GM12875 (cell line): ENCODE data around the gene FEM1B.
"Not testable (repeated sequence)": the region's sequence is repeated elsewhere in the genome, so short reads cannot be mapped to it uniquely, and the experiment has no call there.

ENCODE experiments used
- H3K4me3 ChIP-seq: one replicate; pipeline ENCODE4 v1.5.1; 2011; ENCODE audit warnings: low read depth, low read length, control low read depth
- TF ChIP-seq, protein P1 (sequence below): IDR thresholded peaks from 2 replicates; pipeline ENCODE4 v1.5.1; 2011; ENCODE audit warnings: low read depth, mild to moderate bottlenecking, control low read depth, inconsistent platforms, low read length, moderate library complexity, borderline replicate concordance; ENCODE audit not compliant: insufficient read depth

Gene FEM1B

DNA sequence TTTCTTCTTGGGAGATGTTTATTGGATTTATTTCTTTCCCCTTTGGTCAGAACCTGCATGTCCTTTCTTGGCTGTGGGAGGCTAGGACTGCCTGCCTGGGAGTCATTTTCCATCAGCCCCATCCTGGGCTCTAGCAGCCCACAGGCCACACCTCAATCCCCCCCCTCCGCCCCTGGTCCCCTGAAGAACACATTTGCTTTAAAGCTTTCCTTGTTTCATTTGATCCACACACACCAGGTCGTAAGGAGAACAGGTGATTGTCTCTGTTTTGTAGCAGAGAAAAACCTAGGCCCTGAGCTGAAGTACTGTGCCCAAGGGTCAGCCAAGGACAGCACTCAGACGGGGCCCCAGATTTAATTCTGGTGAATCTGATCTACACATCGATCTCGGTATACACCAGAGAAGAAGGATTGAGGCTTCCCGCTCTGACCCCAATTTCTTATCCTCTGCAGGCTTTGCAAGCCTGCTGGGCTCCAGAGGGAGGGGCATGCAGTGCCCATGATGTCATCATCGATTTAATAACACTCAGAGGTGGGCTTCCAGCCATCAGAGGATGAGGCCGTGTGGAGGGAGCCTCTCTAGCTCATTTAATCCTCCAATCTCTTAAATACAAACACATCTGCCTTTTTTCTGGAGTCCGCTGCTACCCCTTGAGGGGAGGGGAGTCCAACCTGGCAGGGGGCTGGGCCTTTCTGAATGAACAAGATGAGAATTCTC lies 46.3 kb upstream of the FEM1B start:
- no peak overlapping the region for H3K4me3 ChIP-seq
- TF ChIP-seq, protein P1, sequence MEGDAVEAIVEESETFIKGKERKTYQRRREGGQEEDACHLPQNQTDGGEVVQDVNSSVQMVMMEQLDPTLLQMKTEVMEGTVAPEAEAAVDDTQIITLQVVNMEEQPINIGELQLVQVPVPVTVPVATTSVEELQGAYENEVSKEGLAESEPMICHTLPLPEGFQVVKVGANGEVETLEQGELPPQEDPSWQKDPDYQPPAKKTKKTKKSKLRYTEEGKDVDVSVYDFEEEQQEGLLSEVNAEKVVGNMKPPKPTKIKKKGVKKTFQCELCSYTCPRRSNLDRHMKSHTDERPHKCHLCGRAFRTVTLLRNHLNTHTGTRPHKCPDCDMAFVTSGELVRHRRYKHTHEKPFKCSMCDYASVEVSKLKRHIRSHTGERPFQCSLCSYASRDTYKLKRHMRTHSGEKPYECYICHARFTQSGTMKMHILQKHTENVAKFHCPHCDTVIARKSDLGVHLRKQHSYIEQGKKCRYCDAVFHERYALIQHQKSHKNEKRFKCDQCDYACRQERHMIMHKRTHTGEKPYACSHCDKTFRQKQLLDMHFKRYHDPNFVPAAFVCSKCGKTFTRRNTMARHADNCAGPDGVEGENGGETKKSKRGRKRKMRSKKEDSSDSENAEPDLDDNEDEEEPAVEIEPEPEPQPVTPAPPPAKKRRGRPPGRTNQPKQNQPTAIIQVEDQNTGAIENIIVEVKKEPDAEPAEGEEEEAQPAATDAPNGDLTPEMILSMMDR, result no peak

DNA sequence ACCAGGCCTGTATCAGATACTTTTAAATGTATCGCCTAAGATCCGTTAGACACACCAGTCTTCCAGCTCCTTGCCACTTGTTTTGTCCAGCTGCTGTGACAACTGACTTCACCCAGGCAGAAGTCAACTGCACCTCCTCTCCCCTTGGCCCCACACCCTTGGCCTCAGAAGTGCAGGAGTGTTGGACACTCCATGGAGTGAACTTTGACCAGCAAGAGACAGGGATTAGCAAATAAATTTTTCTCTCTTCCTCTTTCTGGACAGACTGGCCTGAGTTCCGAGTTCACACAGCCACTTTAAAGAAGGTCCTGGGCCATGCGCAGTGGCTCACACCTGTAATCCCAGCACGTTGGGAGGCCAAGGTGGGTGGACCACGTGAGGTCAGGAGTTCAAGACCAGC lies 45.1 kb upstream of the FEM1B start:
- no peak overlapping the region for H3K4me3 ChIP-seq
- TF ChIP-seq, protein P1, result no peak

DNA sequence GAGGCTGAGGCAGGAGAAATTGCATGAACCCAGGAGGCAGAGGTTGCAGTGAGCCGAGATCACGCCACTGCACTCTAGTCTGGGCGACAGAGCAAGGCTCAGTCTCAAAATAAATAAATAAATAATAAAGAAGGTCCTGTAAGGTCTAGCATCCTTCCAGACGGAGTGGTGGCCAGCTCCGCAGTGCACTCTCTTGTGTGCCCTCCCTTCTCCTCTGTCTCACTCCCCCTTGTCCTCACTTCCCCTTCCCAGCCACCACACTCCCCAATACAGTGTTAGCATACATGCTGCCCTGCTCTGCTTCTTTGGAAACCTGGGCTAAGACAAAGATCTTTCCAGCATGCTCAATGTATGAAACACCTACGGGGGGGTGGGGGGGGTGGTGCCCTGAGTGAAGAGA lies 44.6 kb upstream of the FEM1B start:
- TF ChIP-seq, protein P1, result no peak
- H3K4me3 ChIP-seq, result no peak overlapping the region

DNA sequence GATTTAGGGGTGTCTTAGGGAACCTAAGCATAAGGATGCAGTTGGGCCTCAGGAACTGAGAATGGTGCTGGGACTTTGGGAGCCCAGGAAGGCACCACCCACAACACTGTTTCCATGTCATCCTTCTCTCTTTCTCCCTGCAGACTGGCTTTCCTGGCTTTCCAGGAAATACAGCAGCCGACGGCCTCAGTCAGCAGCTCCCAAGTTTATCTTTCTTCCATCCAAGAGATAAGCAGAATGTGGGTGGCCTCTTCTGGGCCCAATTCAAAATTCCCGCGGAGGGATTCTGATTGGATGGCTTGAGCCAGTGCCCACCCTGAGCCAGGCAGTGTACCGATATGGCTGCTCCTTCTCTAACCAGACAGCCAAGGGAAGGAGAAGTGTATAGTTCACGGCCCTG lies 43.5 kb upstream of the FEM1B start:
- no peak overlapping the region for H3K4me3 ChIP-seq
- TF ChIP-seq, protein P1, result no peak

DNA sequence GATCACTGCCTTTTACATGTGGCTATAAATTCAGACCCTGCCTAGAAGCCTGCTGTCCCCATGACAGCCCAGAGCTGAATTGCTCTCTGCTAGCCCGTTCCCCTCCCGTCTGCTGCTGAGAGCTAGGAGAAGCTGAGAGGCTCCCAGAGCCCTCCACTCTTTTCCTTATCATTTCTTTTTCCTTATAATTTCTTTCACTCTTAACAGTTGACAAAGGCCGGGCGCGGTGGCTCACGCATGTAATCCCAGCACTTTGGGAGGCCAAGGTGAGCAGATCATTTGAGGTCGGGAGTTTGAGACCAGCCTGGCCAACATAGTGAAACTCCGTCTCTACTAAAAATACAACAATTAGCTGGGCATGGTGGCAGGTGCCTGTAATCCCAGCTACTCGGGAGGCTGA lies 43.0 kb upstream of the FEM1B start:
- H3K4me3 ChIP-seq, result not testable (repeated sequence)

DNA sequence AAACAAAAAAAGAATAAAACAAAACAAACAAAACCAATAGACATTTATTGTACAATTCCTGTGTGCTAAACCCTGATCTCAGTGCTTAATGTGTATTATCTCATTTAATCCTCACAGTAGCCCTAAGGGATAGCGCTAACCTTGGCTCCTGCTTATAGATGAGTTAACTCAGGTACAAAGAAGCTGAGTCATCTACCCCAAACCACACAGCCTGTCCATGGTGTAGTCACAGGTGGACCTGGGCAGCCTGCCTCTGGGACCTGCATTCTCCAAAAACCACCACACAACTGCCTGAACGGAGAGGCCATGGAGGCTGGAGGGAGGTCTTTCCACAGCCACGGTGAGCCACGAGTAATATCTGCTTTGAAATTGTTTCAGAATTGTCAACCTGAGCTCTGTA lies 42.5 kb upstream of the FEM1B start:
- TF ChIP-seq, protein P1, result no peak
- H3K4me3 ChIP-seq, result no peak overlapping the region

DNA sequence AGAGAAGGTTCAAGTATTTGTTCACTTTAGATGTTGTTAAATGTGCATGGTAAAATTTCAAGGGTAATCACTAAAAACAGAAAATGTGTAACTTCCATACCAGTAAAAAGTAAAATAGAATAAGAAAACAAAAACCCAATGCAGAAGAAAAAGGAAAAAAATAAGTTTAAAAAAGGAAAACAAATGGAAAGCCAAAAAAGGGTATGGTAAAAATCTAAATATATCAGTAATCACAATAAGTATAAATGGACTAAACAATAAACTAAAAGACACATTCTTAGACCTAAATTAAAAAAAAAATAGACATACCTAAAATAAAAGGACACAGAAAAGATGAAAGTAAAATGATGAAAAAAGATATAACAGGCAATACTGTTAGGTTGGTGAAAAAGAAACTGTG lies 38.5 kb upstream of the FEM1B start:
- no peak overlapping the region for H3K4me3 ChIP-seq
- TF ChIP-seq, protein P1, result no peak
